Activated effector memory CD4-positive, alpha-beta T cell treated with anti-CD3 and anti-CD28 coated beads, Interleukin-2, amount 50 U/mL, for 16 hours (primary cell): ENCODE results near the gene HTATIP2.
"Not testable (repeated sequence)": the region's sequence is repeated elsewhere in the genome, so short reads cannot be mapped to it uniquely, and the experiment has no call there.

ENCODE experiments used
- DNase-seq: peaks from one replicate; pipeline ENCODE4 v3.0.0-alpha.2; 2020

The HTATIP2 gene

GRCh38 chr11:20363500-20364340, at the start of gene HTATIP2:
HTATIP2 (plus strand) TSS chr11:20363714; CDS start chr11:20364238, 524 bp downstream.
- DNase-seq, result peak; percentile 91

GRCh38 chr11:20315800-20316199, 47.7 kb upstream of the HTATIP2 start:
- DNase-seq, result no peak

GRCh38 chr11:20321177-20321576, 42.3 kb upstream of the HTATIP2 start:
- DNase-seq, result no peak

DNA sequence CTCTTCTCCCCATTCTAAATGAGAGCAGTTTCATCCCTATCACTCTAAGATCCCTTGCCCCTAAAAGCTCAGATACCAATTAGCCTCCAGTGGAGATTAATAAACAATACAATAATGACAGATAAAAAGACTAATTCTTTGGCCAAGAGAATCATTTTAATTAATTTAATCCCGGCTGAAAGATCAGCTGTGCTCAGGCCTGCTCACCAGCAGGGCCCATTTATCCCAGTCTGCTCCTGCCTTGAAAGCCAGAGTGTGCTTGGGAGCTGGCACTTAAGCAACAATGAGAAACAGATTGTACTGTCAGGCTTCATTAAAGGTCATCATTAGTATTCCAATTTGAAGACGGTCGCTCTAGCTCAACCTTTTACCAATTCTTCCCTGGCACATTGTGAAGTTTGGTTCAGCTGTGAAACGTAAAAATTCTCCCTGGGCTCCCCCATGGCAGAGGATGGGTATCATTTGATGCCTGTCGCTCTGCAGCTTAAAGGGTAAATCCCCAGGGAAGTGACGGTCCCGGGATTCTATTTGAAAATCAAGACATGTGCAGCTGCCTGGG, 36.1 kb upstream of the HTATIP2 start:
- DNase-seq, result no peak

GRCh38 chr11:20336056-20336455, 27.5 kb upstream of the HTATIP2 start:
- DNase-seq, result no peak

GRCh38 chr11:20337526-20338154, 25.9 kb upstream of the HTATIP2 start:
- DNase-seq, result no peak

DNA sequence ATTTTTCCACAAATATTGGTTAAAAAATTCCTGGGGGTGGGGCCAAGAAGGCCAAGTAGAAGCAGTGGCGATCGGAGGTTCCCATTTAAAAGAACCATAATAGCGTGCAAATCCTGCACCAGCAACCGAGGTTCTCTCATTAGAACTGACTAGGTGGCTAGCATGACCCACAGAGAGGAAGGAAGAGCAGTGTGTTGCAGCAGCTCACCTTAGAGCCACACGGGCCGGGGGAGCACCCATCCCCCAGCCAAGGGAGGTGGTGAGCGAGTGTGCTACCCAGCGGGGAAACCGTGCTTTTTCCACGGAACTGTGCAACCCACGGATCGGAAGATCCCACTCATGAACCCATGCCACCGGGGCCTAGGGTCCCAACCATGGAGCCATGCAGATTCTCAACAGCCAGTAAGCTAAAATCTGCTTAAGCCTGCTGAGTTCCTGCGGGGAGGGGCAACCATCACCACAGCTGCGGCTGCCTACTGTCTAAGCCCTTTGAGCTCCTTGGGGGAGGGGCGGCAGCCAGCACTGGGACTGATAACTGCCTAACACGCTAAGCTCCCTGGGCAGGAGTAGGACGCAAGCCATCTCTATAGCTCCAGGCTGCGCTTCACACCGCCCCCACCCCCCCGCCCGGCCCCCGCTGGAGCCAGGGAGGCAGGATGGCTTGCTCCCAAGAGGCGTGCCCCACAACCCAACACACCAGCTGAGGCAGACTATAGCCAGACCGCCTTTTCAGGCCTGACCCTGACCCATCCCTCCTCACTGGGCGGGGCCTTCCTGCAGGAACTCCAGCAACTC, 21.0 kb upstream of the HTATIP2 start:
- no peak for DNase-seq

GRCh38 chr11:20351136-20351535, 12.4 kb upstream of the HTATIP2 start:
- no peak for DNase-seq

DNA sequence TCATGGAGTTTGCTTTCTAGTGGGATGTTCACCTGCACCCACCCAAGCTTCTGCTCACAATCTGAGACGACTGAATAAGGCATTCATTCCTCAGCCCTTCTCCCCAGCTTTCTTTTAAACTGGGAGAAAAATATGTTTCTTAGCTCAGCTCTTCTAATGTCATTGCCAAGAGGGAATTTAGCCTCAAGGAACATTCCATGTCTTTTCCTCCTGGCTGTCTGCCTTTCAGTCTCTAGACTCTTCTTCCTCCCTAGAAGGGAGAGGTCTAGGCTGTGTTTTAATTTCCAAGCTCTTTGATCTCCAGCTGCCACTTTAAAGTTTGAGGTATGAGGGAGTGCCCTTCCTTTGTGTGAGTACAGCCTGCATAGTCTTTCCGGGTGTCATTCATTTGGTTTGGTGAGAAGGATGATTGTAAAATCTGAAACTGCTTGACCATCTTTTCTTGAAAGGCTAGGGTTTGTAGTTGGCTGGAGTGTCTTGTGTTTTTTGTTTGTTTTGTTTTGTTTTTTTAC, 11.7 kb upstream of the HTATIP2 start:
- DNase-seq, result no peak

DNA sequence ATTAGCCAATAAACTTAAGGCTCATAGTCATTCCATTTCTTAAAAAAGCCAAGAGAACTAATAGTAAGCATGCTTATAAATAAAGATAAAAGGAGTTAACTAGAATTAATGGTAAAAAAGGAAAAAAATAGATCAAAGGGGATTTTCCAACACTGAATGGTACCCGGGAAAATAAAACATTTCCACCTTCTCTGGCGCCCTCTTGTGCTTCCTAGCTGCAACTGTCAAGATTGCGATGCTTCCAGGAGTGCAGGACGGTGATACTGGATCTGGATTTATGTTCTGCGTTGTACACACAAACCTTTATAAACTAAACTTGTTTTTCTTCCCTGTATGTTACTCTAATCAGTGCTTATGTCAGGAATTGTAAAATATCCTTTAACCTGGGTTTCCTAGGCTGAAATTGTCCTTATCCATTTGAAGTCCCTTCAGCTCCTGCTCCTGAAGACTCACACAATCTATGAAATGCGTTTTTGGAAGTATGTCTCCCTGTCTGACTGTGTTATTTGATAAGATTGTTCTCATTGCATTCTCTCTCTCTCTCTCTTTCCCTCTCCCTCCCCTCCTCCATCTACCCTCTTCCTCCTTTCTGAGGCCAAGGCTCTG, 9.6 kb upstream of the HTATIP2 start:
- peak; percentile 74 for DNase-seq

- peak; percentile 74 for DNase-seq
These were observed 8.0 kb upstream of the HTATIP2 start for GRCh38 chr11:20355221-20356219.

DNA sequence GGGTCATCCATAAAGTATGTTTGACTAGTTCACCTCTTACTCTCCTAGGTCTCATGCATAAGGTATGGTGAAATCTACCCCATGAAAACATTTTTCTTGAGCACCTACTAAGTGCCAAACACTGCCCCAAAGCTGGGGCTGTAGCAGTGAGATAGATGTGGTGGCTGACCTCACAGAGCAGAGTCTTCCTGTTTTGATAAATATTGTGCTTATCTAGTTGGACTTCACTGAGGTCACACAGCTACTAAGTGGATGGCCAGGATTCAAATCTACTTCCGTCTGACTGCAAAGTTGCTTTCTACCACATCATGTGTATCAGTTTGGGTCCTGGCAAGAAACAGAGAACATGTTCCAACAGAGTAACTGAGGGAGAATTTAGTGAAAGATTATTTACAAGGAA, 6.4 kb upstream of the HTATIP2 start:
- DNase-seq, result no peak

DNA sequence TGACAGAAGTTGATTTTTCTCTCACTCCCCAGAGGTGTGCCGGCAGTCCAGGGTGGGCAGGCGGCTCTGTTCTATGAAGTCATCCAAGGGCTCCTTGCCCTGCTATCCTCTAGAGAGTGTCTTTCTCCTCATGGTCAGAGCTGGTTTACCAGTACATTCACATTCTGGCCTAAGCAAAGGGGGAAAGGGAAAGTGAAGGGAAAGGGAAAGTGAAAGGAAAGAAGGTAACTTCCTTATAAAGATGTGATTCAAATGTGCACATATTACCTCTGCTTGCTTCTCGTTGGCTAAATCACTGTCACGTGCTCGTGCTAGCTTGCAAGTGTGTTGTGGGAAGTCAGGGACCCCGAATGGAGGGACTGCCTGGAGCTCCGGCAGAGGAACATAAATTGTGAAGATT, 2.9 kb upstream of the HTATIP2 start:
- DNase-seq, result no peak

DNA sequence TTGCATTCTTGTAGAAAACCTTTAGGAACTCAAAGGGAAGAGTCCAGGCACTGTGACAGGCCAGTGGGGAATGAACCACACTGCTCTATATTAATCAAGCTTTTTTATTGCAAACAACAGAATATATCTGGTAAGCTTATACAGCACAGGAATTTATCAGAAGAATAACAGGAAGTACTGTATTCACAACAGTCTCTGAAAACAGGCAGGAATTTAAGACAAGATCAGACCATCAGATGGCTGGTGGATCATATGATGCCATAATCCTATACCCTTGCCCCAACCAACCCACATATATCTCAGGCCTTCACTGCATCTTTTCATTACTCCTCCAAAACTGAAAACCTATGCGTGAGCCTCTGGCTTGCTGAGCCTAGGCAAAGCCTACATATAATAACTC, 1.0 kb upstream of the HTATIP2 start:
- no peak for DNase-seq

DNA sequence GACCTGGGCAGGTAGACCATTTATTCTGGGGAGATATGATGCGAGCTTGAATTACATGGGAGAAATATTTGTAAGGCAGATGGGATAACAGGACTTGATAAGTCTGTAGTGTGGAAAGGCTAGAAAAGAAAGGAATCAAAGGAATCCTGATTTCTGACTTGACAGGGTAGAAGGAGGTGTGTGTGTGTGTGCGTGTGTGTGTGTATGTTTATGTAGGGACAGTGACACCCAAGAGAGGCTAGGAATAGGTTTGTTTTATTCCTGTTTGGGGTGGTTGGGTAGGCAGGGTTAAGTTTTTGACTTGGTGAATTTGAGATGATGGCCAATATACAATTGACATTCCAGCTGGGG, 390 bp upstream of the HTATIP2 start:
- no peak for DNase-seq

DNA sequence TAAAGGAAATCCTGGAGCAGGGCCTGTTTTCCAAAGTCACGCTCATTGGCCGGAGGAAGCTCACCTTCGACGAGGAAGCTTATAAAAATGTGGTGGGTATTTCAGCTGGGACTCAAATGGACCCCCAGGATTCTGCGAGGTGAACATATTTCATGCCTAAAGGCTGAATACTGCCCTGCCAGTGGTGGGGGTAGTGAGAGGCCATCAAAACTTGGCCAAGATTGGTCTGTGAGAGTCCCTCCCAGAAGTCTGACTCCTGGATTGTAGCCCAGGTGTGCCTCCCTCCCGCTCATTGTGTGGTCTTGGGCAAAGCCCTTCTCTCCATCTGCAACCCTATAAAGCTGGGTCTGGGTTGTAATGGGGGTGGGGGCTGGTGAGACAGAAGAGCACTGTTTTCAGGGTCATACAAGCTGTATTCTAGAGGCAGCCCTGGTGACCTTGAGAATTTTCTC, 853 bp downstream of the HTATIP2 start:
- DNase-seq, result no peak

GRCh38 chr11:20365465-20365864, 2.0 kb downstream of the HTATIP2 start:
- not testable (repeated sequence) for DNase-seq

- peak; percentile 86 for DNase-seq
These were observed 3.9 kb downstream of the HTATIP2 start for GRCh38 chr11:20367313-20367948.

- no peak for DNase-seq
These were observed 4.9 kb downstream of the HTATIP2 start for GRCh38 chr11:20368438-20368837.

- no peak for DNase-seq
These were observed 6.3 kb downstream of the HTATIP2 start for GRCh38 chr11:20369826-20370225.
